ENCODE measurements around the gene LGALSL.

Gene LGALSL

DNA sequence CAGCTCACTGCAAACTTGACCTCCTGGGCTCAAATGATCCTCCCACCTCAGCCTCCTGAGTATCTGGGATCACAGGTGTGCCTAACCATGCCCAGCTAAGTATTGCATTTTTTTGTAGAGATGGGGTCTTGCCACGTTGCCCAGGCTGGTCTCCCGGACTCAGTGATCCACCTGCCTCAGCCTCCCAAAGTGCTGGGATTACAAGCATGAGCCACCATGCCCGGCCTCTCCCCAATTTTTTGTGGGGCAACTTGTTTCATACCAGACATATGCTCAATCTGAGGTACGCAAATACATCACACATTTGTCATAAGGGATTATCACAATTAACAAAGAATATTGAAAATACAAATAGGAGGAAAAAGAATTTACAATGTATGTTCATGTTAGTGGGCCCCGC, 27.7 kb downstream of the LGALSL start:
- TF ChIP-seq, protein P1, sequence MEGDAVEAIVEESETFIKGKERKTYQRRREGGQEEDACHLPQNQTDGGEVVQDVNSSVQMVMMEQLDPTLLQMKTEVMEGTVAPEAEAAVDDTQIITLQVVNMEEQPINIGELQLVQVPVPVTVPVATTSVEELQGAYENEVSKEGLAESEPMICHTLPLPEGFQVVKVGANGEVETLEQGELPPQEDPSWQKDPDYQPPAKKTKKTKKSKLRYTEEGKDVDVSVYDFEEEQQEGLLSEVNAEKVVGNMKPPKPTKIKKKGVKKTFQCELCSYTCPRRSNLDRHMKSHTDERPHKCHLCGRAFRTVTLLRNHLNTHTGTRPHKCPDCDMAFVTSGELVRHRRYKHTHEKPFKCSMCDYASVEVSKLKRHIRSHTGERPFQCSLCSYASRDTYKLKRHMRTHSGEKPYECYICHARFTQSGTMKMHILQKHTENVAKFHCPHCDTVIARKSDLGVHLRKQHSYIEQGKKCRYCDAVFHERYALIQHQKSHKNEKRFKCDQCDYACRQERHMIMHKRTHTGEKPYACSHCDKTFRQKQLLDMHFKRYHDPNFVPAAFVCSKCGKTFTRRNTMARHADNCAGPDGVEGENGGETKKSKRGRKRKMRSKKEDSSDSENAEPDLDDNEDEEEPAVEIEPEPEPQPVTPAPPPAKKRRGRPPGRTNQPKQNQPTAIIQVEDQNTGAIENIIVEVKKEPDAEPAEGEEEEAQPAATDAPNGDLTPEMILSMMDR (conservative IDR thresholded peaks at IDR 0.05), result no peak
- no peak for TF ChIP-seq ZFX (IDR thresholded peaks at IDR 0.05)
- H3K27ac ChIP-seq, result no peak overlapping the region

DNA sequence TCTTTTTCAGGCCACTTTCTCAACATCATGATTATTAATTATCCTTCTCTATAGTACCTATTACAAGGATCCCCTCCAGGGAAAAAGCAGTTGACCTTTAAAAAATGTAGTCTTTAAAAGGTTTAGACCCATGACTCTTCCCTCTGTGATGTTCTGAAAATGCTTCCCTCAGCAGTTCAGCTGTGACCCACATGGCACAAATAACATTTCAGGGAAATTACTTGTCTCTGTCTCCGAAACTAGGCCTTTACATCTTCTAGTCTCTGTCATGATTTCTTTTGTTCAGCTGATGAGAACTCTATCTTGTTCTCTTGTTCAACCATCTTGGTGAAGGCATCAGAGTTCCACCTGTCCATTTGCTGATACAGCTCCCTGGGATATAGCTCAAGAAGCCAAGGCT, 28.3 kb downstream of the LGALSL start:
- peak overlapping the region; percentile 70 for H3K27ac ChIP-seq
- TF ChIP-seq ZFX (IDR thresholded peaks at IDR 0.05), result no peak
- TF ChIP-seq, protein P1 (conservative IDR thresholded peaks at IDR 0.05), result no peak

DNA sequence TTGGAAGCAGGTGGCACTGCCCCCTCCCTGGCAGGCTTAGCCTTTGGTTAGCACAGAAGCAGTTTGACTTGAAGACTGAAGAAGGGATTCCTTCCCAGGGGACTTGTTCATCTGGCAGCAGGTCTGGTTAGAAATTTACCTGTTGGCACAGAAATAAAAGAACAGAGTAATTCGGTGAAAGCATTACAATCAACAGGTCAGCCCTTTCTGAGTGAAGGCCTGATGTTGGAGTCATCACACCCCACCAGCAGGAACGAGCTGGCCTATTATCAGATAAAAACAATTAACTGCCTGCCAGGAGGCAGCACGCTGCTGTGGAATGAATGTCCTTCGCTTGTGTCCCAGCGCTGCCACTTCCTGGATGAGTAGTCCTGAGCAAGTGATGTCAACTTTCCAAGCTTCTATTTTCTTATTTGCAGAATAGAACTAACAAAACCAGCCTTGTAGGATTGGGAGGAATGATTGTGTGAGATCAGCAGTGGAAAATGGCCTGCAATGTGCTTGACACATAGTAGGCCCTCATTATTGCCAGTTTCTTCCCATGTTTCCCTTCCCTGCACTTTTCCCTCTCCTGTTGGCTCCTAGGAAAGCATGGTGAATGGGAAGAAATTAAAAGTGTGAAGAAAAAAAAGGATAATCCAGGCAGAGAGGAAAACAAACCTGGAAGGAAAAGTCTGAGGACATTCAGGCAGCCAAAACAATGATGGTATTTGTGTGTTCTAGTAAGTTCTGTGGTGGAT, 29.0 kb downstream of the LGALSL start:
- peak overlapping the region; percentile 70 for H3K27ac ChIP-seq
- TF ChIP-seq ZFX (IDR thresholded peaks at IDR 0.05), result no peak
- TF ChIP-seq, protein P1 (conservative IDR thresholded peaks at IDR 0.05), result no peak

DNA sequence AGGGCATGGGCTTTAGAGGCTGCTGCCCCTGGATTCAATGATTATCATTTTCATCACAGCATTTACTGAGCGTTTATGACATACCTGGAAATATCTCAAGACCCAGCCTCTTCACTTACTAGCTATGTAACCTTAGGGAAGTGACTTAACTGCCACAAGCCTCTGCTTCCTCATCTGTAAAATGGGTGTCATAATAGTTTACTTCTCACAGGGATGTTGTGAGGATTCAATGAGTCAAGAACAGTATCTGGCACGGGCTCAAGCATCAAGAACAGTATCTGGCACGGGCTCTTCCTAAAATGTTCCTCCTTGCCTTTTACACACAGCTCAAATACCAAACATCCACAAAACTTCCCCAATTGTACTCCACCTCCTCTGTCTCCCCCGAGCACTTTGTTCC, 31.4 kb downstream of the LGALSL start:
- TF ChIP-seq, protein P1 (conservative IDR thresholded peaks at IDR 0.05), result no peak
- TF ChIP-seq ZFX (IDR thresholded peaks at IDR 0.05), result no peak
- no peak overlapping the region for H3K27ac ChIP-seq

DNA sequence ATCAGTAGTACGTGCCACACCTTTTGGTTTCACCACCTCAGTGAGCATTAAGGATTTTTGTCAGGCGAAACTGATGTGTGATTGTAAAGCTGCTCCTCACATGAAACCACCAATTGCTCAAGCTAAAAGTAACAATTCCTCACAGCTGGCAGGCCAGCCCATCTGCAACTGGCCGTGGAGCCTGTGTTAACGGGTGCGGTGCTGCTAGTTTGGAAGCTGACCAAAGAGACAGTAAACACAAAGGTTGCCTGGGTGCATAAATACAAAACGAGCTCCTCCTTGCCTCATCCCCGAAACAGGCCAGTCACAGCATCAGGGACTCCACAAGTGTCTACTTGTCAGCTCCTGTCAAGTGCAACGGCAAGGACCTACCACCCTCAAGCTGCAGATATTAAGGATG, 32.0 kb downstream of the LGALSL start:
- H3K27ac ChIP-seq, result no peak overlapping the region

DNA sequence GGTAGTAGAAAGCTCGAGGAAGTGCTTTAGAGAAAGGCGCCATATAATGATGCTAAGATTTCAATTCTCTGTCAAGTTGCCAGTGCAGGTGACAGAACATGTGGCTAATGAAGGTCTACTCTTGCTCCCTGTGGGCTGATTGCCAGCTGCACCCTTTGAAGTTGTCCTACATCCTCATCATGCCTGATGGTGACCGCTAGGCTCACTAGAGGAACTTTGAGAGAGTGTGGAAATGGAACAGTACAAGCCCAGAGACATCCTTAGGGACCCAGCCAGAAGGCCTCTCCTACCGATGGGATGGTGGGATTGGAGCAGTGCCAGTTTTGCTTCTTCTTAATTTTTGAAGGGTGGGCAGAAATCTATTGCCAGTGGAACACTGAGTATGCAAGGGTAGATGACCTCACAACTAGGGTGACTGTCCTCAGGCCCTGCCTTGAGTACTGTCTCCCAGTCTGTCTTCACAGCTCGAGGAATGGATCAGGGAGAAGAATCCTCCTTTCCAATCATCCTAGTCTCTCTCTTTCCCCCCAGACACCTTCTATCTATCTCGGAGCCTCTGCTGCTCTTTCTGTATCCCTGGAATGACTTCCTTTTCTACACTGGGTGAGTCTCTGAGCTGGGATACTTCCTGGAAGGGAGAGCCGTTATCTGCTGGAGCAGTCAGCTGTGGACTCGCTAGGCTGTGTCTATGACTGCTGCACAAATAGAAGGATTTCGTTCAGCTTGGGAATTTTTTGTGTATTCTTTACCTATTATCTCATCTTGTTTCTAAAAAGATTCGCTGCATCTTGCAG, 33.5 kb downstream of the LGALSL start:
- TF ChIP-seq, protein P1 (conservative IDR thresholded peaks at IDR 0.05), result no peak
- TF ChIP-seq ZFX (IDR thresholded peaks at IDR 0.05), result no peak
- H3K27ac ChIP-seq, result no peak overlapping the region

More for the DNA sequence above, 32.0 kb downstream of the LGALSL start:
- no peak for TF ChIP-seq ZFX (IDR thresholded peaks at IDR 0.05)
- TF ChIP-seq, protein P1 (conservative IDR thresholded peaks at IDR 0.05), result no peak

Measured in C4-2B (cell line).